Fibroblast of lung (primary cell): ENCODE measurements around the gene SSUH2.

Experiments
- CTCF ChIP-seq, 2 donors: IDR thresholded peaks in 1 of 2; conservative IDR thresholded peaks in 1 of 2; 1 replicate in 1 of 2; 2 replicates in 1 of 2; pipeline ENCODE4 v1.5.1; 2011 to 2012; ENCODE audit warnings: low read length in 2 of 2, control low read depth in 1 of 2, inconsistent platforms in 1 of 2, low read depth in 1 of 2, mild to moderate bottlenecking in 1 of 2
- EZH2 ChIP-seq: IDR thresholded peaks from 2 replicates; pipeline ENCODE4 v1.5.1; 2012; ENCODE audit warnings: low read length, control low read depth, mild to moderate bottlenecking; ENCODE audit errors: missing control alignments

GRCh38 chr3:8665407-8665896 is 20.9 kb upstream of the SSUH2 start:
- TF ChIP-seq CTCF (conservative IDR thresholded peaks at IDR 0.05 in 1 of 2, IDR thresholded peaks at IDR 0.05 in 1 of 2; ENCODE audit: low read depth in 1 of 2, low read length in 2 of 2) (no peak), EZH2 (no peak)
